HCT116 (cell line): Measurements from ENCODE around the gene ANKRD44. TPM values are rescaled to one million over a fixed set of nuclear protein-coding genes. Genes with fewer than 3 reads are reported as not detected.

Source experiments
- ATAC-seq: fragments of 200-7000 bp; cut with Tn5 transposase; 2 replicates; pipeline ENCODE4 v1.9.1; 2020; ENCODE audit warnings: mild to moderate bottlenecking, moderate library complexity
- BruUV-seq: library from RNA; stranded (reverse); fragments of 400-500 nt; replicated peaks from 2 replicates; lab custom pipeline; 2021; lab: Mats Ljungman, UMichigan
- CTCF ChIA-PET: fragments of 300-600 bp; sonication (Branson Sonifier 250); formaldehyde crosslinking; loops from one replicate; lab custom pipeline; 2021; ENCODE audit warnings: antibody characterized with exemption; lab: Charles Lee
- POLR2A ChIA-PET: fragments of 300-600, 350-600 bp; sonication (Branson Sonifier 250); formaldehyde crosslinking; loops from one replicate; lab custom pipeline; 2021; ENCODE audit warnings: antibody characterized with exemption; lab: Charles Lee
- RAD21 ChIA-PET, 2 experiments: fragments of 300-600 bp; sonication (Branson Sonifier 250); formaldehyde crosslinking; loops; one replicate each; lab custom pipeline; 2023; ENCODE audit warnings: low total read pairs in 2 of 2; ENCODE audit not compliant: uncharacterized antibody in 2 of 2, unreplicated experiment in 2 of 2, low non-redundant PET in 1 of 2; lab: Charles Lee
- DNase-seq: peaks from one replicate; pipeline ENCODE4 v3.0.0-alpha.2; 2010; ENCODE audit warnings: low read depth, low spot score
- H2AFZ ChIP-seq: fragments of 200-600 bp; shearing (Covaris generic), sonication (generic); 2 replicates; pipeline ENCODE4 v1.6.1; 2017; ENCODE audit warnings: low read depth, mixed run types, mixed read lengths, antibody characterized with exemption, low read length; ENCODE audit not compliant: poor library complexity, severe bottlenecking
- H3K27ac ChIP-seq: 2 replicates; pipeline ENCODE4 v1.5.1; 2012; ENCODE audit warnings: low read depth, low read length
- H3K27me3 ChIP-seq: fragments of 200-600 bp; sonication (generic); 2 replicates; pipeline ENCODE4 v1.6.1; 2016; ENCODE audit warnings: mixed run types, low read length, mixed read lengths; ENCODE audit not compliant: insufficient read depth
- H3K36me3 ChIP-seq, 2 experiments: fragments of 200-500 bp in 1 of 2; fragments of 200-600 bp in 1 of 2; sonication (Bioruptor generic) in 1 of 2; sonication (generic) in 1 of 2; 2 replicates each; pipeline versions ENCODE4 v1.5.1 to v1.6.1; 2014 to 2016; ENCODE audit warnings: low read length in 2 of 2, inconsistent platforms in 1 of 2, mixed read lengths in 1 of 2, mixed run types in 1 of 2; ENCODE audit not compliant: insufficient read depth in 2 of 2, control insufficient read depth in 1 of 2
- H3K4me1 ChIP-seq, 2 experiments: fragments of 200-600 bp in 1 of 2; sonication (generic) in 1 of 2; 2 replicates each; pipeline versions ENCODE4 v1.5.1 to v1.6.1; 2012 to 2017; ENCODE audit warnings: low read length in 2 of 2, inconsistent platforms in 1 of 2, mild to moderate bottlenecking in 1 of 2, mixed read lengths in 1 of 2, mixed run types in 1 of 2, moderate library complexity in 1 of 2; ENCODE audit not compliant: insufficient read depth in 2 of 2, control insufficient read depth in 1 of 2
- H3K4me2 ChIP-seq: fragments of 200-600 bp; sonication (generic); 2 replicates; pipeline ENCODE4 v1.6.1; 2017; ENCODE audit warnings: mixed run types, low read length, mixed read lengths
- H3K4me3 ChIP-seq, 2 experiments: fragments of 200-600 bp in 1 of 2; sonication (generic) in 1 of 2; replicated peaks in 1 of 2; 2 replicates each; pipeline ENCODE4 v1.5.1; 2011 to 2016; ENCODE audit warnings: low read length in 2 of 2, control low read depth in 1 of 2, low read depth in 1 of 2, mild to moderate bottlenecking in 1 of 2, mixed read lengths in 1 of 2, mixed run types in 1 of 2
- H3K79me2 ChIP-seq: fragments of 200-600 bp; sonication (generic); 2 replicates; pipeline ENCODE4 v1.6.1; 2017; ENCODE audit warnings: mild to moderate bottlenecking, mixed run types, low read length, moderate library complexity, mixed read lengths; ENCODE audit not compliant: insufficient read depth
- H3K9ac ChIP-seq: fragments of 200-600 bp; sonication (generic); 2 replicates; pipeline ENCODE4 v1.6.1; 2016; ENCODE audit warnings: low read length, mixed read lengths
- H3K9me2 ChIP-seq: fragments of 200-600 bp; sonication (generic), shearing (Covaris generic); 2 replicates; pipeline ENCODE4 v1.6.1; 2017; ENCODE audit warnings: mixed run types, mild to moderate bottlenecking, moderate library complexity; ENCODE audit not compliant: insufficient read depth
- H3K9me3 ChIP-seq, 2 experiments: fragments of 200-500 bp in 1 of 2; fragments of 200-600 bp in 1 of 2; sonication (Bioruptor generic) in 1 of 2; sonication (generic) in 1 of 2; 2 replicates each; pipeline ENCODE4 v1.6.1; 2014 to 2017; ENCODE audit warnings: low read length in 2 of 2, mixed read lengths in 2 of 2, inconsistent platforms in 1 of 2, low read depth in 1 of 2, mild to moderate bottlenecking in 1 of 2, mixed run types in 1 of 2, moderate library complexity in 1 of 2; ENCODE audit not compliant: control insufficient read depth in 1 of 2, insufficient read depth in 1 of 2
- H4K20me1 ChIP-seq: fragments of 200-600 bp; sonication (generic), shearing (Covaris generic); 2 replicates; pipeline ENCODE4 v1.6.1; 2017; ENCODE audit warnings: mixed run types, mild to moderate bottlenecking, moderate library complexity; ENCODE audit not compliant: insufficient read depth
- CBX3 ChIP-seq: IDR thresholded peaks from 2 replicates; pipeline ENCODE4 v1.6.1; 2012; ENCODE audit warnings: low read depth
- CEBPB ChIP-seq: IDR thresholded peaks from 2 replicates; pipeline ENCODE4 v1.6.1; 2012; ENCODE audit warnings: low read depth
- ELF1 ChIP-seq: IDR thresholded peaks from 2 replicates; pipeline ENCODE4 v1.6.1; 2012; ENCODE audit warnings: low read depth, borderline replicate concordance
- EZH2phosphoT487 ChIP-seq: fragments of 200-600 bp; IDR thresholded peaks from 2 replicates; pipeline ENCODE4 v1.6.1; 2018; ENCODE audit warnings: antibody characterized with exemption, borderline replicate concordance
- FOSL1 ChIP-seq: IDR thresholded peaks from 2 replicates; pipeline ENCODE4 v1.6.1; 2012; ENCODE audit warnings: low read depth
- JUND ChIP-seq: IDR thresholded peaks from 2 replicates; pipeline ENCODE4 v1.6.1; 2012
- POLR2A ChIP-seq: IDR thresholded peaks from 2 replicates; pipeline ENCODE4 v1.7.0; 2011; ENCODE audit warnings: borderline replicate concordance; ENCODE audit not compliant: insufficient read depth, insufficient read length; ENCODE audit errors: extremely low read depth
- POLR2AphosphoS5 ChIP-seq: IDR thresholded peaks from 2 replicates; pipeline ENCODE4 v1.6.1; 2011; ENCODE audit warnings: mild to moderate bottlenecking, low read depth, low read length, moderate library complexity
- RAD21 ChIP-seq: IDR thresholded peaks from 2 replicates; pipeline ENCODE4 v1.6.1; 2012; ENCODE audit warnings: low read depth, mild to moderate bottlenecking
- SP1 ChIP-seq: IDR thresholded peaks from 2 replicates; pipeline ENCODE4 v1.6.1; 2012; ENCODE audit warnings: low read depth
- SRF ChIP-seq: IDR thresholded peaks from 2 replicates; pipeline ENCODE4 v1.6.1; 2012; ENCODE audit warnings: low read depth
- TCF7L2 ChIP-seq: IDR thresholded peaks from 2 replicates; pipeline ENCODE4 v1.7.0; 2011; ENCODE audit warnings: borderline replicate concordance, inconsistent platforms; ENCODE audit not compliant: insufficient read depth, insufficient read length; ENCODE audit errors: extremely low read depth
- ZFX ChIP-seq: fragments of 450-650 bp; IDR thresholded peaks from 2 replicates; pipeline ENCODE4 v1.6.1; 2017
- ZNF274 ChIP-seq: fragments of 200-500 bp; sonication (Bioruptor generic); IDR thresholded peaks from 2 replicates; pipeline ENCODE4 v1.6.1; 2014; ENCODE audit warnings: mild to moderate bottlenecking, low read depth, low read length, inconsistent platforms
- intact Hi-C: fragments of 100-400 bp; cut with micrococcal nuclease; formaldehyde crosslinking; loops from 2 replicates; pipeline ENCODE4 v1.10.0; 2022
- total RNA-seq: library from RNA; stranded (reverse); gene quantifications from one replicate; pipeline ENCODE4 v1.2.1, GENCODE V29; 2021; ENCODE audit not compliant: unreplicated experiment
- TF ChIP-seq, protein P1 (sequence below), 3 experiments: fragments of 200-600 bp in 1 of 3; sonication (generic) in 1 of 3; IDR thresholded peaks in 2 of 3; conservative IDR thresholded peaks in 1 of 3; 2 replicates each; pipeline ENCODE4 v1.5.1; 2012 to 2017; ENCODE audit warnings: low read depth in 2 of 3, low read length in 2 of 3, antibody characterized with exemption in 1 of 3, borderline replicate concordance in 1 of 3, control low read depth in 1 of 3, mild to moderate bottlenecking in 1 of 3, mixed read lengths in 1 of 3, mixed run types in 1 of 3, moderate library complexity in 1 of 3; ENCODE audit not compliant: insufficient read depth in 1 of 3
- TF ChIP-seq, protein P2 (sequence below): IDR thresholded peaks from 2 replicates; pipeline ENCODE4 v1.6.1; 2012
- TF ChIP-seq, protein P3 (sequence below): IDR thresholded peaks from 2 replicates; pipeline ENCODE4 v1.6.1; 2012

Gene ANKRD44
- total RNA-seq, 1 experiment from 2014 or later = 2.7 TPM

DNA sequence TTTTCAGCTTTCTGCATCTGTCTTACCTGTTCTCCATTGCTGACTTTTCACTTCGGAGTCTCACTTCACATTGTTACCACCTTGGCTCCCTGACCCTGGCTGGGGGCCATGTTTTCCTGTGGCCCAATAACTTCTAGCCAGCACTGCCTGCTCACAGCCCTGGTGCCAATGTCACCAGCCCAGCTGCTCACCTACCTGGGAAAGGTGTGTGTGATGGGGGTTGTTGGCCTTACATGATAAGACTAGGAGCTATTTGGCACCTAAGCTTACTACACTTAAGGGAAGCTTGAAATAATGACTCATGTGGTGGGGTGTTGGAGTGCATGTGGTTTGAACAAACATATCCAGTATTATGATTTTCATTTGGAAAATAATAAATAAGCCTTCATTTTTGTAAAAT, 346.6 kb downstream of the ANKRD44 start:
- DNase-seq = no peak
- CTCF ChIA-PET = no interaction called here
- POLR2A ChIA-PET = no interaction called here
- Histone ChIP-seq H3K9me2 (no peaks in the 10 kb centered on the region), H3K4me1 (peaks cover 0 to 4% of the 10 kb centered on the region in 2 experiments; a peak in 1 of 4 replicates), H4K20me1 (no peaks in the 10 kb centered on the region), H3K4me2 (no peak overlapping the region), H3K27me3 (no peaks in the 10 kb centered on the region), H3K79me2 (no peaks in the 10 kb centered on the region), H3K27ac (no peak overlapping the region), H3K9ac (no peak overlapping the region), H3K4me3 (no peak overlapping the region), H3K9me3 (no peaks in the 10 kb centered on the region), H2AFZ (no peak overlapping the region), H3K36me3 (no peaks in the 10 kb centered on the region)
- BruUV-seq = no TSS peak
- TF ChIP-seq RAD21 (no peak), CBX3 (no peak), ZFX (no peak), FOSL1 (no peak), TCF7L2 (no peak), ELF1 (no peak), JUND (no peak), SP1 (no peak), ZNF274 (no peak), POLR2AphosphoS5 (no peak), POLR2A (no peak), CEBPB (no peak), EZH2phosphoT487 (no peak), SRF (no peak)
- TF ChIP-seq, protein P1, sequence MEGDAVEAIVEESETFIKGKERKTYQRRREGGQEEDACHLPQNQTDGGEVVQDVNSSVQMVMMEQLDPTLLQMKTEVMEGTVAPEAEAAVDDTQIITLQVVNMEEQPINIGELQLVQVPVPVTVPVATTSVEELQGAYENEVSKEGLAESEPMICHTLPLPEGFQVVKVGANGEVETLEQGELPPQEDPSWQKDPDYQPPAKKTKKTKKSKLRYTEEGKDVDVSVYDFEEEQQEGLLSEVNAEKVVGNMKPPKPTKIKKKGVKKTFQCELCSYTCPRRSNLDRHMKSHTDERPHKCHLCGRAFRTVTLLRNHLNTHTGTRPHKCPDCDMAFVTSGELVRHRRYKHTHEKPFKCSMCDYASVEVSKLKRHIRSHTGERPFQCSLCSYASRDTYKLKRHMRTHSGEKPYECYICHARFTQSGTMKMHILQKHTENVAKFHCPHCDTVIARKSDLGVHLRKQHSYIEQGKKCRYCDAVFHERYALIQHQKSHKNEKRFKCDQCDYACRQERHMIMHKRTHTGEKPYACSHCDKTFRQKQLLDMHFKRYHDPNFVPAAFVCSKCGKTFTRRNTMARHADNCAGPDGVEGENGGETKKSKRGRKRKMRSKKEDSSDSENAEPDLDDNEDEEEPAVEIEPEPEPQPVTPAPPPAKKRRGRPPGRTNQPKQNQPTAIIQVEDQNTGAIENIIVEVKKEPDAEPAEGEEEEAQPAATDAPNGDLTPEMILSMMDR (IDR thresholded peaks at IDR 0.05 in 2 of 3, conservative IDR thresholded peaks at IDR 0.05 in 1 of 3; ENCODE audit: borderline replicate concordance in 1 of 3, insufficient read depth in 1 of 3, low read depth in 2 of 3, low read length in 2 of 3) = no peak
- TF ChIP-seq, protein P2, sequence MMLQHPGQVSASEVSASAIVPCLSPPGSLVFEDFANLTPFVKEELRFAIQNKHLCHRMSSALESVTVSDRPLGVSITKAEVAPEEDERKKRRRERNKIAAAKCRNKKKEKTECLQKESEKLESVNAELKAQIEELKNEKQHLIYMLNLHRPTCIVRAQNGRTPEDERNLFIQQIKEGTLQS = no peak
- TF ChIP-seq, protein P3, sequence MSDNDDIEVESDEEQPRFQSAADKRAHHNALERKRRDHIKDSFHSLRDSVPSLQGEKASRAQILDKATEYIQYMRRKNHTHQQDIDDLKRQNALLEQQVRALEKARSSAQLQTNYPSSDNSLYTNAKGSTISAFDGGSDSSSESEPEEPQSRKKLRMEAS = no peak
- RAD21 ChIA-PET = no interaction called here
- intact Hi-C loops = no loop called here
- ATAC-seq = no peak
